ENCODE results near the gene MRPS15.
"Not testable (repeated sequence)": the region's sequence is repeated elsewhere in the genome, so short reads cannot be mapped to it uniquely, and the experiment has no call there.

The MRPS15 gene

GRCh38 chr1:36463803-36464604 lies at the start of gene MRPS15:
MRPS15 (minus strand) TSS chr1:36464384; CDS start chr1:36464275, 109 bp downstream.
- DNase-seq: peak; percentile 98

- DNase-seq: no peak
Observed at GRCh38 chr1:36512842-36513241, 48.7 kb upstream of the MRPS15 start.

- DNase-seq: no peak
Observed at GRCh38 chr1:36511804-36512798, 47.9 kb upstream of the MRPS15 start.

- DNase-seq: not testable (repeated sequence)
Observed at GRCh38 chr1:36511220-36511619, 47.0 kb upstream of the MRPS15 start.

- DNase-seq: no peak
Observed at GRCh38 chr1:36510418-36510817, 46.2 kb upstream of the MRPS15 start.

- DNase-seq: no peak
Observed at GRCh38 chr1:36508257-36508656, 44.1 kb upstream of the MRPS15 start.

- DNase-seq: no peak
Observed at GRCh38 chr1:36506276-36506920, 42.2 kb upstream of the MRPS15 start.

GRCh38 chr1:36503733-36504132 lies 39.5 kb upstream of the MRPS15 start:
- DNase-seq: no peak

- DNase-seq: no peak
Observed at GRCh38 chr1:36503159-36503558, 39.0 kb upstream of the MRPS15 start.

- no peak for DNase-seq
Observed at GRCh38 chr1:36502616-36503015, 38.4 kb upstream of the MRPS15 start.

GRCh38 chr1:36501911-36502310 lies 37.7 kb upstream of the MRPS15 start:
- not testable (repeated sequence) for DNase-seq

- no peak for DNase-seq
Observed at GRCh38 chr1:36497207-36497606, 33.0 kb upstream of the MRPS15 start.

GRCh38 chr1:36494971-36495370 lies 30.8 kb upstream of the MRPS15 start:
- DNase-seq: no peak

GRCh38 chr1:36493524-36493923 lies 29.3 kb upstream of the MRPS15 start:
- no peak for DNase-seq

GRCh38 chr1:36492491-36492890 lies 28.3 kb upstream of the MRPS15 start:
- no peak for DNase-seq

- not testable (repeated sequence) for DNase-seq
Observed at GRCh38 chr1:36489258-36490051, 25.3 kb upstream of the MRPS15 start.

GRCh38 chr1:36487906-36488305 lies 23.7 kb upstream of the MRPS15 start:
- no peak for DNase-seq

- DNase-seq: not testable (repeated sequence)
Observed at GRCh38 chr1:36487336-36487725, 23.1 kb upstream of the MRPS15 start.

GRCh38 chr1:36486439-36487335 lies 22.5 kb upstream of the MRPS15 start:
- DNase-seq: peak; percentile 71

GRCh38 chr1:36486093-36486438 lies 21.9 kb upstream of the MRPS15 start:
- DNase-seq: no peak

GRCh38 chr1:36484099-36484498 lies 19.9 kb upstream of the MRPS15 start:
- DNase-seq: no peak

Measured in RPMI8226 (cell line).